ENCODE data around the gene CENPM. TPM values are rescaled to one million over a fixed set of nuclear protein-coding genes. Genes with fewer than 3 reads are reported as not detected.

Gene CENPM
- total RNA-seq, 2 donors from 2014 or later = 26.9 to 28.3 TPM

DNA sequence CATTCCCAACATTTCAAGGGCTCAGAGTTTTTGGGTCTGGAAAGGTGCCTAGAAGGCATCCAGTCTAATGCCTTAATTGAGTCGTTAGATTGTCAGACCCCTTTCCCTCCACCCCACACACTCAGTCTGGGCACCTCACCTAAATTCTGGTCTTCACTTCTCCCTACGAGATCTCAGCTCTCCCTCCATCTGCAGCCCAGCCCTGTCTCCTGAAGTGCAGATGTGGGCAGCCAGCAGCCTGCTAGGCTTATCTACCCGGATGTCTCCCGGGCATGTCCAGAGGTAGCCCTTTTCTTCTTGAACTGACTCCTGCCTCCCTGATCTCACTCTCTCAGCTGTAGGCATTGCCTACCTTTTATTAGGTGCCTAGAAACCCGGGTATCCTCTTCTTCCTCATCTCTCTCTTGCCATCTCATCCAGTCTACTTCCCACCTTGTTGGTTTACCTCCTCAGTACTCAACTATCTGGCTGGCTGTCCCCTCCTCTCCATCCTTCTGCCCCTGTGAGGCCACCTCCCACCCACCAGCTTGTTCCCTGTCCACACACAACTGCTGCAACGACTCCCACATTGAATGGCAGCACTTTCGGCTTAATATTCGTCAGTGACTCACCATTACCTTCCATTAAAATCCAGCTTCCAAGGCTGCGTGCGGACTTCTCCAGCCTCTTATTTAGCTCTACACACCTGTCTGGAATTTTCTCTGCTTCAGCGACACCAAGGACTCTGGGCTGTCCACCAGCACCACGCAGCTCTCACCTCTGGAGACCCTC lies 28.5 kb upstream of the CENPM start:
- Mint-ChIP-seq H3K4me1 (peaks cover 4% of the 10 kb centered on the region), H3K4me3 (peak overlapping the region; percentile 82), H3K27ac (no peak overlapping the region), H3K36me3 (ENCODE audit: low read depth) (no peaks in the 10 kb centered on the region), H3K27me3 (peaks cover 45% of the 10 kb centered on the region)
- DNase-seq (no peak), ATAC-seq (no peak)
- no peaks in the 10 kb centered on the region for H3K9me3 ChIP-seq (ENCODE audit: control insufficient read depth, low read length, poor library complexity, severe bottlenecking)

DNA sequence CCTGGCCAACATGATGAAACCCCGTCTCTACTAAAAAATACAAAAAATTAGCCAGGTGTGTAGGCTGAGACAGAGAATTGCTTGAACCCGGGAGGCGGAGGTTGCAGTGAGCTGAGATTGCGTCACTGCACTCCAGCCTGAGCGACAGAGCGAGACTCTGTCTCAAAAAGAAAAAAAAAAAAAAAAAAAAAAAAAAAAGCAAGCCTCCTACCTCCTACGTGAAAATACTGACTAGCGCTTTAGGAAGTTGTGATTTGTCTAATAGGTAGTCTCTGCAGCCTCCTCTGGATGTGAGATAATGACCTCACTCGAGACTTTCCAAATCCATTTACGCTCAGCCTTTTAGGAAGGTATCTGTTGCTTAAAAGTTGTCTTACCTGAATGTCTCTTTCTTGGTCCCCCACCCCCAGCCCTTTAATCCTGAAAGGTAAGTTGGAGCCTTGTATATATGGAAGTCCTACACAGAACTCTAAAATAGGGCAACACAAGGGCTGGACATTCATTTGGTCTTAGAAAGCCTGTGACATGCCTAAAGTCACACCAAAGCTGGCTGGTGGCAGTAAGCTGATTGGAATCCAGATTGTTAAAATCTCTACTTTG lies 27.8 kb upstream of the CENPM start:
- no peaks in the 10 kb centered on the region for H3K36me3 Mint-ChIP-seq (ENCODE audit: low read depth)
- H3K27ac Mint-ChIP-seq = no peak overlapping the region
- no peaks in the 10 kb centered on the region for H3K9me3 ChIP-seq (ENCODE audit: control insufficient read depth, low read length, poor library complexity, severe bottlenecking)
- ATAC-seq (no peak), DNase-seq (no peak)
- no peak overlapping the region for H3K4me3 Mint-ChIP-seq
- H3K27me3 Mint-ChIP-seq = peaks cover 49% of the 10 kb centered on the region
- peaks cover 4% of the 10 kb centered on the region for H3K4me1 Mint-ChIP-seq

DNA sequence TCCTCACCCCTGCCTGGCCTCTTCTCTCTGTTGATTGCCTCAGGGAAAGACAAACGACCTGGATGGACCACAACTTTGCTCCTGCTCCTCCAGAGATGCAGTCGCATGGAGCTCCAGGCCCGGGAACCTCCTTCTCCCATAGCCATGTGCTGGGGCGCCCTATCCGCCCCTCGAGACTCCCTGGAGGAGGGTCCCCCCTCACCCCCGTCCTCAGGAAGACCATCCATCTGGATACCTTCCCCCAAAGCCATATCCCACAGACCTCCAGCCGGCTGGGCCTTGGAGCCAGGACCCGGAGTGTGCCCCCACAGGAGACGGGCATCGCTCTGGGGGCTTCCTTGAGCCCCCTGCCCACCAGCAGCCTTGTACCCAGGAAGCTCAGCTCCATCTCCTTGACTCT lies 24.5 kb upstream of the CENPM start:
- Mint-ChIP-seq H3K36me3 (ENCODE audit: low read depth) (no peaks in the 10 kb centered on the region), H3K4me1 (peaks cover 6% of the 10 kb centered on the region), H3K27me3 (peaks cover 58% of the 10 kb centered on the region), H3K27ac (no peak overlapping the region), H3K4me3 (no peak overlapping the region)
- no peaks in the 10 kb centered on the region for H3K9me3 ChIP-seq (ENCODE audit: control insufficient read depth, low read length, poor library complexity, severe bottlenecking)
- ATAC-seq (no peak), DNase-seq (no peak)

GRCh38 chr22:41970601-41971000 lies 23.6 kb upstream of the CENPM start:
- H3K27me3 Mint-ChIP-seq = peaks cover 51% of the 10 kb centered on the region
- H3K27ac Mint-ChIP-seq = no peak overlapping the region
- peaks cover 3% of the 10 kb centered on the region for H3K4me1 Mint-ChIP-seq
- no peak for ATAC-seq
- no peaks in the 10 kb centered on the region for H3K36me3 Mint-ChIP-seq (ENCODE audit: low read depth)
- no peak overlapping the region for H3K4me3 Mint-ChIP-seq
- DNase-seq = no peak
- no peaks in the 10 kb centered on the region for H3K9me3 ChIP-seq (ENCODE audit: control insufficient read depth, low read length, poor library complexity, severe bottlenecking)

DNA sequence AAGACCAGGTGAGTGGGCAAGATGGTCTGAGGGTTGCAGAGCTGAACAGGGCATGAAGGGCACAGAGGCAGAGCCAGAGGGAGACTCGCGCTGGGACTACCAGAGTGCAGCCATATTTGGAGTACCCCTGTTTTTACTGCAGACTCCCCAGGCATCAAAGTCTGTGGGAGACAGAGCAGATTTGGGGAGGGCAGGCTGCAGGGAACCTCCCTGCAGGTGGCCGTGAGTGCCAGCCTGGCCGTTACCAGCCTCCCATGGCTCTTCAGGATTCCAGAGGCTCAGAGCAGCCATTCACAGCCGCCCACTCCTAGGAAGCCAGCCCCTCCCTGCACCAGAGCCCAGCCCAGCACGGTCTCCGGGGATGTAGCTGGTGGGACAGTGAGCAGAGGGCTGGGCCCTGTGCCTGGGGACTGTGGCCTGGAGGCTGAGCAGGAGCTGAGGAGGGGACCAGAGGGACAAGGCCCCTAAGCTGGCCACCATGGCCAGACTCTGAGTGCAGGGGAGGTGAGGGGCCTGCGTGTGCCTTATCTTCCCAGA lies 22.2 kb upstream of the CENPM start, which contains the start of gene SEPTIN3:
SEPTIN3 (plus strand) TSS at position 334 of the 537 bp plus-strand sequence. CDS start 2,050 bp downstream, outside the sequence.
- no peak for DNase-seq
- Mint-ChIP-seq H3K27ac (peak within 1 kb of the TSS; percentile 41), H3K36me3 (ENCODE audit: low read depth) (no peaks in the 10 kb centered on the region), H3K4me1 (peaks cover 3% of the 10 kb centered on the region), H3K4me3 (no peak within 1 kb of the TSS), H3K27me3 (peaks cover 45% of the 10 kb centered on the region)
- H3K9me3 ChIP-seq (ENCODE audit: control insufficient read depth, low read length, poor library complexity, severe bottlenecking) = no peaks in the 10 kb centered on the region
- ATAC-seq = no peak

DNA sequence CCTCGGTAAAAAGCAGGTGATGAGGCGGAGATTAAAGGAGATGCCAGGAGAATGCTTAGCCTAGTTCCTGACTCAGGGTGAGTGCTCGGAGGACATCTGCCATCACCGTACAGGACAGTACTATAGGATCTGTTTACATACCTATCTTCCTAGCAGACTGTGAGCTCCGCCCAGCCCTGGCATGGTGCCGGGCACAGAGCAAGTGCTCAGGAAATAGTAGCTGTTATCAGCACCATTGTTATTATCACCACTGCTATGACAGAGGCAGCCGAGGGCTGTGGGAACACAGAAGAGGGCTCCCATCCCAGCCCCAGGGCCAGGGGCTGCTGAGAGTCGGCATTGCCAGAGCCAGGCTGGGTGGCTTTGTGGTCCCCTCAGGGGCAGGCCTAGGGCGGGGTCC lies 21.6 kb upstream of the CENPM start:
- Mint-ChIP-seq H3K4me1 (peaks cover 3% of the 10 kb centered on the region), H3K27me3 (peaks cover 45% of the 10 kb centered on the region), H3K36me3 (ENCODE audit: low read depth) (no peaks in the 10 kb centered on the region), H3K27ac (no peak overlapping the region), H3K4me3 (no peak overlapping the region)
- ATAC-seq = no peak
- DNase-seq = no peak
- H3K9me3 ChIP-seq (ENCODE audit: control insufficient read depth, low read length, poor library complexity, severe bottlenecking) = no peaks in the 10 kb centered on the region

GRCh38 chr22:41966607-41967240 lies 19.8 kb upstream of the CENPM start:
- Mint-ChIP-seq H3K36me3 (ENCODE audit: low read depth) (no peaks in the 10 kb centered on the region), H3K4me3 (peak overlapping the region; percentile 33), H3K27me3 (peaks cover 29% of the 10 kb centered on the region), H3K27ac (no peak overlapping the region), H3K4me1 (peaks cover 3% of the 10 kb centered on the region)
- peak in 1 of 3 donors; percentile 9 for DNase-seq
- H3K9me3 ChIP-seq (ENCODE audit: control insufficient read depth, low read length, poor library complexity, severe bottlenecking) = no peaks in the 10 kb centered on the region
- ATAC-seq = peak; percentile 72

GRCh38 chr22:41966225-41966606 lies 19.3 kb upstream of the CENPM start:
- H3K27me3 Mint-ChIP-seq = peaks cover 24% of the 10 kb centered on the region
- peaks cover 3% of the 10 kb centered on the region for H3K4me1 Mint-ChIP-seq
- peak overlapping the region; percentile 33 for H3K4me3 Mint-ChIP-seq
- no peak overlapping the region for H3K27ac Mint-ChIP-seq
- H3K9me3 ChIP-seq (ENCODE audit: control insufficient read depth, low read length, poor library complexity, severe bottlenecking) = no peaks in the 10 kb centered on the region
- no peaks in the 10 kb centered on the region for H3K36me3 Mint-ChIP-seq (ENCODE audit: low read depth)
- no peak for ATAC-seq
- DNase-seq = no peak

DNA sequence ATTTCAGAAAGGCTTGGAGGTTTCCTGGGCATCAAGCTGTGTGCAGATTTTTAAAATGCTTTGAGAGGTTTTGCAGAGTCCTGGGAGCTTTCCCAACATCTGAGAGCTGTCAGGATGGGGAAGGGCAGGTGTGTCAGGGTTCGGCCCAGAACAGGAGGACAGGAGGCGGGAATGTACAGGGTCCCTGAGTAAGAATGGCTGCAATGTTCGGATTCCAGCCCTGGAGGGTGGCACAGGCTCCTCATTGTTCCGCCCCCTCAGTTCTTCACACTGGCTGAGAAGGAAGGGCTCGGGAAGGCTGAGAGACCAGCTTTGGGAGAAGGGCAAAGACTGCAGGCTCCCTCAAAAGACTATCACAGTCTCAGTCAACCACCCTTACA lies 17.1 kb upstream of the CENPM start:
- DNase-seq (no peak), ATAC-seq (no peak)
- H3K9me3 ChIP-seq (ENCODE audit: control insufficient read depth, low read length, poor library complexity, severe bottlenecking) = no peaks in the 10 kb centered on the region
- Mint-ChIP-seq H3K4me1 (peaks cover 3% of the 10 kb centered on the region), H3K4me3 (no peak overlapping the region), H3K36me3 (ENCODE audit: low read depth) (no peaks in the 10 kb centered on the region), H3K27ac (no peak overlapping the region), H3K27me3 (peaks cover 14% of the 10 kb centered on the region)

DNA sequence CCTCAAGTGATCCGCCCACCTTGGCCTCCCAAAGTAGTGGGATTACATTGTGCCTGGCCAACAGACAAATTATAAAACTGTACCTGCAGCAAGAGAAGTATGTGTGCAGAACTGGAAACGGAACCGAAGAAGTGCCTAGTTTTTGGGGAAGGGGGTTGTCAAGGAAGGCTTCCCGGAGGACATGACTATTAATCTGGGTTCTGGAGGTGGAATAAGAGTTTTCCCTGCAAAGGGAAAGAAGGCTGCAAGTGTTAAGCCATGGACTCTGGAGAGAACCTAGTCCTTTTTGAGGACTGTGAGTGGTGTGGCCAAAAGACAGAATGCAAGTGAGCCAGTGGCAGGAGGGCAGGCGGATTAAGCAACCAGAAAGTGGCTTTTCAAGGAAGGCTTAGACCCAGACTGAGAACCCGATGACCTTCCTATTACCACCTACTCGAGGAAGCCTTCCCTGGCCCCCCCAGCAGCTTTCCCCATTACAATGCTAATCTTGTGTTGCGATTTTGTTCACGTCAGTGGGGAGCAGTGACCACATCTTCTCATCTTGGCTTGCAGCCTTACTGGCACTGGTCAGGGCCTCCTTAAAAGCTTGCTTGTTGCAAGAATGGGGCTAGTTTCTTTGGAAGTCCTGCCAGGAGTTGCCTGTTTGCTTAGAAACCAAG lies 16.6 kb upstream of the CENPM start:
- ATAC-seq = no peak
- H3K36me3 Mint-ChIP-seq (ENCODE audit: low read depth) = no peaks in the 10 kb centered on the region
- DNase-seq = no peak
- no peak overlapping the region for H3K4me3 Mint-ChIP-seq
- H3K9me3 ChIP-seq (ENCODE audit: control insufficient read depth, low read length, poor library complexity, severe bottlenecking) = no peaks in the 10 kb centered on the region
- H3K4me1 Mint-ChIP-seq = peaks cover 3% of the 10 kb centered on the region
- no peak overlapping the region for H3K27ac Mint-ChIP-seq
- peaks cover 10% of the 10 kb centered on the region for H3K27me3 Mint-ChIP-seq

GRCh38 chr22:41957941-41958556 lies 11.1 kb upstream of the CENPM start:
- H3K9me3 ChIP-seq (ENCODE audit: control insufficient read depth, low read length, poor library complexity, severe bottlenecking) = no peaks in the 10 kb centered on the region
- ATAC-seq (peak; percentile 57), DNase-seq (no peak)
- no peaks in the 10 kb centered on the region for H3K36me3 Mint-ChIP-seq (ENCODE audit: low read depth)
- H3K27ac Mint-ChIP-seq = no peak overlapping the region
- H3K4me3 Mint-ChIP-seq = no peak overlapping the region
- H3K4me1 Mint-ChIP-seq = peaks cover 3% of the 10 kb centered on the region
- no peaks in the 10 kb centered on the region for H3K27me3 Mint-ChIP-seq

GRCh38 chr22:41952713-41953112 lies 5.8 kb upstream of the CENPM start:
- Mint-ChIP-seq H3K4me3 (no peak overlapping the region), H3K4me1 (peaks cover 6% of the 10 kb centered on the region), H3K36me3 (ENCODE audit: low read depth) (no peaks in the 10 kb centered on the region), H3K27ac (no peak overlapping the region), H3K27me3 (no peaks in the 10 kb centered on the region)
- H3K9me3 ChIP-seq (ENCODE audit: control insufficient read depth, low read length, poor library complexity, severe bottlenecking) = no peaks in the 10 kb centered on the region
- no peak for DNase-seq
- ATAC-seq = no peak
